GM18861 (cell line): Measurements from ENCODE around the gene PLXNA2.

ENCODE experiments used
- ATAC-seq: cut with Tn5 transposase; IDR thresholded peaks from one replicate; pipeline ENCODE4 v1.9.1; 2021; ENCODE audit not compliant: unreplicated experiment

The PLXNA2 gene

DNA sequence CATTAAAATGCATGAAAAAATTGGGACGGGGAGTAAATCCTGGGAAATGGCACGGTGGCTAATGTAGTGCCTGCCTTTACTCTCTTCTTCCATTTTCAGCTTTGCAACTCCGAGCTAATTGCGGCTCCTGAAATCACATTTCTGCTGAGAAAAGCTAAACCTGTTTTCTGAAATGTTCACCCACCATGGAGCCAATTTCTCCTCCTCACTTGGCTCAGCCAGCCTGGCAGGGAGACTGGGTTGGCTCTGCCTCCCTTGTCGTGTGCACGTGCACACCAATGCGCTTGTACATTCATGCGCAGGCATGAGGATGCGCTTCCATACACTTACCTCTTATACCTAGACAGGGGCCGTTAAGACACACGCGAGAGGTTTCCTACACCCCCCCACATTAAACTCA lies 165.4 kb downstream of the PLXNA2 start:
- ATAC-seq = no peak

DNA sequence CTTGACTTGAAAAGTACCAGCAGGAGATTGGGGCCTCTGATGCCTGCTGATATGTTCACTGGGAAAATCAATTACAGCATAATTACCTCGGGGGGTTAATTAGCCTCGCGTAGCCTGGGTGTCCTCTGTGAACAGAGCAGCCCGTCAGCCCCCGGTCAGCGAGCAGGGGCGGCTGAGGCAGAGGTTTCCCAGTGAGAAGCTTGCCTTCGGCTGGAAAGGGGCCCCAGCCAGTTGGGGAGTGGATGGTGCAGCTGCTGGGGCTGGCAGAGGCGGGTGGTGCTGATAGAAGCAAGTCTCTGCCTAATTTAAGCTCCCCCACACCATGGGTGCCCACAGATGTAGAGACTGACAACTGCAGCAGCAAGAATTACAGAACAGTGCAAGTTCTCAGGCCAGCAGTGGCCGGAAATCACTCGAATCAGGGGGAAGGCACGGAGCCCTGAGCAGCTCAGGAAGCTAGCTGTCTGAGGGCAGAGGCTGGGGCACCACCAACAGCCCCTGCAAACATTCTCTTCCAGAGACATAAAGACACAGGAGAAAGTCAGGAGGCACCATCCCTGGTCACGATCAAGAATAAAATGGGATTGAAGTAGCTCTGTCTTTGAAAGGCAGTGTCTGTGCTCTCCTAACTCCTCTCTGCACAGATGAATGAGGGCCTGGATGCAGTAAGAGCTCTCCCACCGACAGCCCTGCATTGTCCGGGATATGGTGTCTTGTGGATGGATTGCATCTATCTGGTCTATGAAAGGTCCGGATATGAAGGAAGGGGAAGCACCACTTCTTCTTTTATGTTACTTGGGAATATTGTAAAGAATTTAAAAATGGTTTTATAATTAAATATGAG lies 166.7 kb downstream of the PLXNA2 start:
- ATAC-seq = no peak

DNA sequence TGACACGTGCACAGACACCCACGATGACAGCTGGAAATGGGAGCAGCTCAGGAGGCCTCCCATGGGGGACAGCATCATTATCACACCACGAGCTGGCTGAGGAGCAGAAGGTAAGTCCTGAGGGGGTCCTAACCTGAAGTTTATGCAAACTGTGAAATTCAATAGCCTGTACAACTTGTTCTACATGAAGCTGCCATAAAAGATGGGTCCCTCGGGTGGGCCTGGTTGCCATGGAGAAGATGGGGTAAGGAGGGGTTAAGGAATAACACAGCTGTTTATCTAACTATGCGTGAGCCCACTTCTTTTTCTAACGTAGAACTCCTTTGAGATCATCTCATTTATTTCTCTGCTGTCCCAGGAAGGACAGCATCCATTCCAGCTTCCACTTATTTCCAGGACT lies 169.8 kb downstream of the PLXNA2 start:
- no peak for ATAC-seq

DNA sequence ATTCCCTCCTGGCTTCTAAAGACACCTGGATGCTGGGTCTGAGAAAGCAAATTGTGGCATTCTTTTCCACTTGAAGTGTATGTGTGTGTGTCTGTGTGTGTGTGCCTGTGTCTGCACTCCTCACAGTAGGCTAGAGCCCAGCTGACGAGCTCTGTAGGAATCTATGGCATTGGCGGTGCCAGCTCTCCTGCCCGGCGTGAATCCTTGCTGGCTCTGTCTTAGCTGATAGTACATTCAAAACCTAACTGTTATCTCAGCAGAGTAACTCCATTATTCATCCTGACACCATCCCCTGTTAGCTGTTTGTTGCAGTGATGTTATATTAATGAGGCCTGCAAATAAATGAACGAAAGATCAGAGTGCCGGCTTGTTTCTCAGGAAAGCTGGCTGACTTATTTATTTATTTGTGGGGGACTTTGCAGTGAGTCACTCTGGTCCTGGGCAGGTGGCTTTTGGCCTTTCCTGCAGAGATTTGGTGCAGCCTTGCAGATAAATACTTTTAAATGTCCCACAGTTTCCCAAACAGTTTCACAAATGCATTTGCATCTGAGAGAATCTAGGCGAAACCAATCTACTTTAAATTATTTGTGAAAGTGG lies 172.7 kb downstream of the PLXNA2 start:
- ATAC-seq = no peak

DNA sequence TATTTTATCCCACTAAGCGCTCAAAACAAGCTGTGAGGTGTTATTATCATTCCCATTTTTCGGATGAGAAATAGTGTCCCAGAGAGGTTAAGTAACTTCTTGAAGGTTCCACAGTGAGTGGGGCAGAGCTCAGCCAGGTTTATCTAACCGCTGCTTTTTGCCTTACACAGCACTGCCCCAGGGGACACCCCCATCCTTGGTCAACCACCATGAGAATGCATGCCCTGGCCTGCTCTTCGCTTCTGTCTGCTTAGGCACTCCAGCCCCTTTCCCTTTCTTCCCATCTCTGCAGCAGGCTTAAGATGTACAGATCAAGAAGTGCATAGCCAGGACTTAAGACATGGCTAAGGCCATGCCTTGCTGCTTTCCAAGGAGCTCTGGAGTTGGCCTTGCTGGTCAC lies 174.3 kb downstream of the PLXNA2 start:
- ATAC-seq = no peak

DNA sequence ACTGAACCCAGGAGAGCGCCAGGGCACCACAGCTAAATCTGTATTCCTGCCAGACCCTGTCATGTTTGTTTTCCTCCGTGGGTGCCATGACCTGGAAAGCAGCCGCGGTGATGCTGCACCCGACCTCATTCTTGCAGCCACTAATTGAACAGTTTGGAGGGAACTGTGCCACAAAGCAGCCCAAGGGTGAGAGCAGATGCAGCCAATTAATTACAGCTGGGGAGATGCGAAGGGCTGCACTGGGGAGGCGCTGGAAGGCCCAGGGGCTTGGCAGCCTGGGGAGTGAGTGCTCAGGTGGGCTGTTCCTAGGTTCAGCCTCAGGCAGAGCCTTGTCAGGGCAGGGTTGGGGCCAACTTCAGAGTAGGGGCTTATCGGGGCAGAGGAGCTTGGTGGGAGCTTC lies 174.9 kb downstream of the PLXNA2 start:
- no peak for ATAC-seq

DNA sequence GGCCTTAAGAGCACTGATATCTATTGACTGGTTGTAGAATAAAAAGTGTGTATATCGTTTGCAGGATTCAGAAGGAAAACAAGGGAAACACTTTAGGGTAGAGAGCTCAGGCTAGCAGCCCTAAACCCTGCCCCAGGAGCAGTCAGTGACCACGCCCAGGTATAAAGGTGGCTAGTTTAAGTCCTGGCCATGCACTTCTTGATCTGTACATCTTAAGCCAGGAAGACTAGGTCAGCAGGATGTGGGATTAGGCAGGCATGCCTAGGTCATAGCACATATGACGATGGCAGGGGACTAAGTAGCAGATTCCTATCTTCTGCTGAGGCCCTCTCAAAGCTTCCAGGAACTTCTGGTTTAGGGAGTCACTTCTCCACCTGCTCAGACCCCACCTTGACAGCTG lies 175.3 kb downstream of the PLXNA2 start:
- no peak for ATAC-seq

DNA sequence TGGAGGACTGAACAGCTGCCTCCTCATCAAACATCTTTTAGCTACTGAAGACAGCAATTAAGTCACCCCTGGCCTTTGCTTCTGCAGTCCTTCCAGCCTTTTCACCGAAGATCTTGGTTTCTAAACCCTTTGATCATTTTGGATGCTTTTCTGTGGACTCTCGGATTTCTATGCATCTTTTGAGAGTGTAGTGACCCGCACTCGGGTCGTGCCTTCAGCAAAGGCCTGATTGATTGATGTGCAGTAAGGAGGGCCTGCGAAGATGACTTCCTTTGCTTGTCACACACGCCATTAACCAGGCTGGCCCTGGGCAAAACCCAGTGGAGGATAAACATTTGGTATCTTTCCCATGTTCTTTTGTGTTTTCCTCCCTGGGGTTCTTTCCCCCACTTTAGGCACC lies 175.8 kb downstream of the PLXNA2 start:
- no peak for ATAC-seq

DNA sequence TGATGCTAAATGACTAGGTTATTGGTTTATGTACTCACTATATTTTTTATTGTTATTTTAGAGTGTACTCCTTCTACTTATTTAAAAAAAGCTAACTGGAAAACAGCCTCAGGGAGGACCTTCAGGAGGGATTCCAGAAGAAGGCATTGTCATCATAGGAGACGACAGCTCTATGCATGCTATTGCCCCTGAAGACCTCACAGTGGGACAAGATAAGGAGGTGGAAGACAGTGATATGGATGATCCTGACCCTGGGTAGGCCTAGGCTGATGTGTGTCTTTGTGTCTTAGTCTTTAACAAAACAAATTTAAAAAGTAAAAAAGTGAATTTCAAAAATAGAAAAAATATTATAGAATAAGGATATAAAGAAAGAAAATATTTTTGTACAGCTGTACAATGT lies 177.6 kb downstream of the PLXNA2 start:
- no peak for ATAC-seq

DNA sequence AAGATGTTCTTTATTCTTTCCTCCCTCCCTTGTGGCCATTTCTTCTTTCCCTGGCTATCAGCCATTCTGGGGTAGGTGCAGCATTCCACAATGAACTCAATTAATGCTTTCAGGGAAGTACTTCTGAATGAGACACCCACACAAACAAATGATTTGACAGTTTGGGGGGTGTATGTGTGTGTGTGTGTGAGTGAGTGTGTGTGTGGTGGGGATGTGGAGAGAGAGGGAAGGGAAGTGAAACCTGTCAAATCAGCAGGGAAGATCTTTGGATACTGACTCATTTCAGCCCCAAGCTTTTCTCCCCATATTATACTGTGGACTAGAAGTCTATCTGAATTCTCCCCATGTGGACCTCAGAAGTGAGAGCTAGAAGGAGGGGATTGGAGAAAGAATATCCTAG lies 178.3 kb downstream of the PLXNA2 start:
- ATAC-seq = no peak

DNA sequence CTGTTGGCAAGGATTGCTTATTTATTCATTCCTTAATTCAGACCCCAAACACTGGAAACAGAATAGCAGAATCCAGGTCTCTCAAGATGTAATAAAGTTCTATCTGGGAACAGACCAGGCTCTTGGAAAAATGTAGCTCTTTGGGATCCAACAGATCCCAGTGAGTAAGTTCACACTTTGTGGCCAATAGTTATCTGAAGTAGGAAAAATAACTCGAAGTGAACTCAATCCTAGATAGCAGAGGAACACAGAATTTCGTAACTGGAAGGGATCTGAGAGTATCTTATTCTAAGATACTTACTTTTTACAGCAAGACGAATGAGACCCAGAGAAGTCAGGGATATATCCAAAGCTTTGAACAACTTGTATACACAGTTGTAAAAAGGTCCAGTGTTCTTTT lies 182.6 kb downstream of the PLXNA2 start:
- ATAC-seq = no peak

DNA sequence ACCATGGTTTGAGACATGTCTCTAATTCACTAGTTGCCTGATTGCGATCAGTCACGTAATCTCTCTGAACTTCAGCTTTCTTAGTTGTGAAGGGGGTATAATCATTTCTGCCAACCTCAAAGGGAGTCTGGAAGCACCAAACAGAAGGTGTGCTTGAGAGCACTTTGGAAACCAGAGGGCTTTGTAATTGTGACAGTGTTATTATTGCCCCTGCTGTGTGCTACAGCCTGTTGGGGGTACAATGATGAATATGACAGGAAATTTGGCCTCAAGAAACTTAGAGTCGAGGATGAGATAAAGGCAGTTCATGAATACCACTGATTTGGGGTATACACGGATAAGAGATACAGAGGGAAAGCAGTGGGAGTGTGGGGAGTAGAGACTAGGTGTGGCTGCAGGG lies 183.1 kb downstream of the PLXNA2 start:
- ATAC-seq = no peak

DNA sequence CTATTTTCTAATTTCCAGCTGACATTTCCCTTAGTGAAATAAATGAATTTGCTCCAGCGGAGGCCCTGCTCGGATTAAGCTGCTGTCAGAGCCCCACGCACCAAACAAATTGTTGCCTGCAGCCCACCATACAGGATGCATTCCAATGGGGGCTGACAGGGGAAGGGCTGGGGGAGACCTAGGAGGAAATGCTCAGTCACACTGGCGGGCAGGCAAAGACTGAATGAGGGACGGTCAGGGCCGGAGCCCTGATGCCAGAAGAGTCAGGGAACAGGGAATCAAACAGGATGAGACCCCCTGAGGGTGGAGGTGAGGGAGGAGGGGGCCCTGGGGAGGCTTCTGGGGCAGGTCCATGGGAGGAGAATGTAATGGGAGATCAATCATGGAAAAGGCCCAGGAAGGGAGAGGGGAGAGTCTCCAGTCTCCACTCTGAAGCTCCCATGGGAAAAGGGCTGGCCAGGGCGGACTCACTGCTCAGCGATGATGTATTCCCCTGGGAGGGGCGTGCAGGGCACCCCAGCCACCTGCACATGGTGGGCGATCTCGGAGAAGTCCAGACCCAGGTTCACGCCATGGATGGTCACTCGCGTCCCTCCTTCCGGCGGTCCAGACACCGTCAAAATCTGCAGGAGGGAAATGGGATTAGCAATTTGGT lies 183.8 kb downstream of the PLXNA2 start:
- no peak for ATAC-seq

DNA sequence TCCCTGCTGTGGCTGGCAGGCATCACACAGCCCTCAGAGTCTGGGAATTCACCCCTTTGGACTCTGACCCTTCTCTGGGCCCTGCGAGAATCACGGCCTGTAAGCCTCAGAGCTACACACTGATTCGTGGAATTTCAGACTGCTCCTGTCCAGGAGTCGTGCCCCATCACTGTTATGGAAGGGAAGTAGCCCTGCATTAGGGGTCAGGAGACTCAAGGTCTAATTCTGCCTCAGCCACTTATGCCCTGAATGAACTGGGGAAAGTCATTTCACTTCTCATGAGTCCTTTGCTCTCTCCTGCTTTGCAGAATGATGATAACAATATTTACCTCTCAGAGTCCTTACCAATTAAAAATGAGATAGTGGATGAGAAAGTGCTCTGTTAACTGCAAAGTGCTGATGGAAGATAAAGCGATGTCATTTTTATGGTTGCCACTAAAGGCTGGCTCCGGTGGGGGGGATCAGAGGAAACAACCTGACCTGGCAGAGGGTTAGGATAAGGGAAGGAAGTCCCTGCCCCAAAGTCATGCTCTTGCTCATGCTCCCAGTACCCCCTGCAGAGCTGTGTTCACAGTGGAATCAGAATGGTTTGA lies 184.7 kb downstream of the PLXNA2 start:
- ATAC-seq = no peak

DNA sequence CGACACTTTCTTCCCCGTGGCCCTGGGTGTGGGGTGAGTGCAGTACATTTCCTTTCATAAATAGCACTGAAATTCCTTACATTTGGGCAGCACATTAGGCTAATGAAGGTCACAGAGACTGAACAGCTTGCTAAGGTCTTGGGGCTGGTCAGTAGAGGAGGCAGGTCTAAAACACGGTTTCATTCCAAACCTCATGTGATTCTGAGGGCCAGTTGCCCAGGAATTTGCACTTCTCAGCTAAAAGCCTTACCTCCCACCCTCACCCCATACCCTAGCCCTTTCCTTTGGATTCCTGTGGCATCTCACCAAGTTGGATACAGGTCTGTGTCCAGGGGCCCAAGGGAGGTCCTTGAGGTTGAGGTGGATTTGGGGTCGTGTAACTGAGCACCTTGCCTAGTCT lies 185.4 kb downstream of the PLXNA2 start:
- ATAC-seq = no peak

DNA sequence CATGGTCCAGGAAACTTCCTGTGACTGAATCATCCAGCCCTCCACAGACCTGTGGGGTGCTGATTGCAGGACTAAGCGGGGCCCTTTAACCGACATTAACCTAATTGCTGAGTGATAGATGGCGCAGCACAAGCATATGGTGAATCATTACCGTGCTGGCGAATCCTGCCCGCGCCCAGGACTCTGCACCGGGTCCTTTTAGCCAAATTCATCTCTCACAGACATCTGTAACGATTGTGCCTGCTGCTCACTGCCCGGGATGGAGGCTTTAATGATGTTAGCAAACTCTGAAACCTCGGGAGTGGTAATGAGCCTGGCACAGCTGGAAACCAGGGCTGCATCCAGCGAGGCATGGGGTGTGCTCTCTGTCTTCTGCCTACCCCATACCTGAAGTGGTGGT lies 185.9 kb downstream of the PLXNA2 start:
- ATAC-seq = no peak

DNA sequence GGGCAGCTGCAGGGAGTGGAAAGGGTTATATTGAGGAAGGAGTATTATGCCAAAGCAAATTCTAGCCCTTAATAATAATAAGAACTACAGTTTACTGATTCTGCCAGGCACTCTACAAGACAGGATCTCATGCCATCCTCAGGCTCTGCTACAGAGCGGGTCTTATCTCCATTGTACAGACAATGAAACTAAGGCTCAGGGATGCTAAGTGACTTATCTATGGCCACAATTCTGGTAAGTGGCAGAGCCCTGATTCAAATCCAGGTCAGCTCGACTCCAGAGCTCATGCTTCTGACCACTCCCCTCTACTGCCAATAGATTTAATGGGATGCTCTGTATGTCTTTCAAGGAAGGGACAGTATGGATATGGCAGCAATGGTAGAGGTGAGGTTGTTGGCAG lies 187.1 kb downstream of the PLXNA2 start:
- ATAC-seq = no peak

DNA sequence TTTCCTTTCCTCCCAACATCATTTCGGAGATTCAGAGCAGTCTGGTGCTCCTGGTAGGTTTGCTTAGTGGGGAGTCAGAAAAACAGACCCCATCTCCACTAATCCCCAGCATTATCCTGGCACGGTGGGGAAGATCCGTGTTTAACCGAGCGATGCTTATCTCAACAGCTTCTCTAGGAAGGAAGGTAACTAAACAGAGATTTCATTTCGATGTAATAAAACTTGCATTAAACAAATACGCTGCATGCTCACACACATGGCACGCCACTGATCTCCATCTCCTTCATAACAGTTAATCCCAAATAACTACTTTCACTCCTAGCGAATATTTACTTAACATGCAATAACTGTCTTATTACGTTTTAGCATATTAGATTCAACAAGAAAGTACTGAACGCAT lies 188.6 kb downstream of the PLXNA2 start:
- ATAC-seq = no peak

DNA sequence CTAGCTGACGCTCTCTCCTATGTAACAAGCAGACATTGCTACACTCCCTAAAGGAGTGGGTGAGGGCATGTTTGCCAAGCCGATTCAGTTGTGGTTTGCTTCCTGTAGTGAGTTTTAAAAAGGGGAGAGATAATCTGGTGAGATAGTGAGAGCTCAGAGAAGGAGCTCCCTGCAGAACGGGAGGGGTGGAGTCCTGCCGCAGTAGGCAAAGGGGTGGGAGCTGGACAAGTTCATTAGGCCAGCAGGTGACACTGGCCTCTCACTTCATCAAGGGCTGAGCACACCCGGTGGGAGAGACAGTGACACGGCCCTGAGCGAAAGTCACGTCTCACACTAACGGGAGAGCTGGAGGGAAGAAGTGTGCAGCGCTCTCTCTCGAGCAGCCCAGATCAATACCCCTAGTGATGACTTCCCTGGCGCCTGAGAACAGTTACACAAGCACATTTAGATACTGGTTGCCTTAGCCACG lies 189.2 kb downstream of the PLXNA2 start:
- ATAC-seq = no peak

DNA sequence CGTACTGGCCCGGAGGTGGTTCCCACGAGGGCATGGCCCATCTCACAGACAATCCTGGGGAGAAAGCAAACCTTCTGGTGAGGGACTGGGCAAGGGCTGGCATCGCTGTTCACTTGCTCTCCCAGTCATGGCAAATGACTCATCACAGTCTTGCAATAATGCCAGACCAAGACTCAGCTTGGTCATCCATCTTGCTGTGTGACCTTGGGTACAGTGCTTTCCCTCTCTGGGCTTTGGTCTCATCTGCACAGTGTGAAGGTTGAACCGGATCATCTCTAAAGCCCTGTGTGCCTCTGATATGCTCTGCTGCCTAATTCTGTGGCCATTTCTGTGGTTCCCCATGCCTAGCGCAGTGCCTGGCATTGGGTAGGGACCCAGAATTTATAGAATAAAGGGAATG lies 189.7 kb downstream of the PLXNA2 start:
- ATAC-seq = no peak

DNA sequence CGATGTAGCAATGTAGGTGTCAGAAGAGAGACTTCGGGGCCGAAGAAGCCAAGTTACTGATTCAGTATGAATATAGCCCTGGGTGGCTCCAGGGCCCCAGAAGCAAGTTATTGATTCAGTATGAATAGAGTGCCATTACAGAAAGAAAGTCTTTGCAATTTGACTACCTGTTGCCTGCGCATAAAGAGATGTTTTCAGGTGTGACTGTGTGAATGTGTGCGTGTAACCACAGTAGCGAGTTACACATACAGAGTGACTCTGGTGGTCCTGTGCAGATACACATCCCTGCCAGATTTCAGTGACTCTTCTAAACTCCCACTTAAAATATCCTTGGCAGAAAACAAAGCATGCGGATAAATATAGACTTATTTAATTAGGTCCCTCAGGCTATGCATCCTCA lies 190.5 kb downstream of the PLXNA2 start:
- no peak for ATAC-seq

DNA sequence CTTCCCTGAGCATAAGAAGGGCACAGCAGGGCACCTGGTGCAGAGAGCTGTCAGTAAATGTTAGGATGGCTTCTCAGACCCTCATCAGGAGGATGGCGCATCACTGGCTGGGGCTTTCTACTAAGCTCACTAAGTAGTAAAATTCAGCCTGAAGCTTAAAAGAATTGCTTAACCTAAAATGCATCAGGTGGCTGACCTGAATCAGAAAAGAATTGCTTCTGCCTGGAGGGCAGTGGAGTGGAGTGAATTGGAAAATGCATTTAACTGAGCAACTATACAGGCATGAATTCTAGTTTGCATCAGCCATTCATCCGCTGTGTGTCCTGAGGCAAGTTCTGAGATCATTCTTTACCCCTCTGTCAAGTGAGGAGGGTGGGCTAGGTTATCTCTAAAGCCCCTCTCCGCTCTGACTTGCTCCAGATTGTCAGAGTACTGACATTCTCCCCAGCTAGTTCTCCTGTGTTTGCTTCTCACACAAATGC lies 191.2 kb downstream of the PLXNA2 start:
- ATAC-seq = no peak
